HepG2 (cell line): ENCODE measurements around the gene CARD19. TPM values are rescaled to one million over a fixed set of nuclear protein-coding genes. Genes with fewer than 3 reads are reported as not detected.

Experiments used
- DPF2 ChIP-seq: sonication (generic); formaldehyde crosslinking; IDR thresholded peaks from 2 replicates; pipeline ENCODE4 v1.4.0; 2020; ENCODE audit warnings: mild to moderate bottlenecking, low read depth, missing genetic modification reagents, borderline replicate concordance
- DR1 ChIP-seq: sonication (generic); formaldehyde crosslinking; IDR thresholded peaks from 2 replicates; pipeline ENCODE4 v1.8.0; 2021; ENCODE audit warnings: mild to moderate bottlenecking, missing genetic modification reagents, inconsistent platforms
- ESRRA ChIP-seq: sonication (generic); formaldehyde crosslinking; IDR thresholded peaks from 2 replicates; pipeline ENCODE4 v1.5.1; 2020; ENCODE audit warnings: mild to moderate bottlenecking, low read depth, missing genetic modification reagents
- HNRNPL ChIP-seq: fragments of 200-400 bp; formaldehyde crosslinking; IDR thresholded peaks from 2 replicates; pipeline ENCODE4 v1.6.1; 2017; ENCODE audit warnings: mild to moderate bottlenecking, low read depth, low read length
- MIER3 ChIP-seq: IDR thresholded peaks from 2 replicates; pipeline ENCODE4 v1.6.1; 2016; ENCODE audit warnings: missing compliant biosample characterization, borderline replicate concordance
- NR2F6 ChIP-seq, 2 experiments: IDR thresholded peaks; 2 replicates each; pipeline ENCODE4 v1.6.1; 2016; ENCODE audit warnings: antibody characterized with exemption in 1 of 2, mild to moderate bottlenecking in 1 of 2
- PAXIP1 ChIP-seq: sonication (generic); formaldehyde crosslinking; conservative IDR thresholded peaks from 2 replicates; pipeline ENCODE4 v1.4.0; 2020; ENCODE audit warnings: mild to moderate bottlenecking, missing genetic modification reagents, moderate library complexity
- PITX1 ChIP-seq: sonication (generic); formaldehyde crosslinking; IDR thresholded peaks from 2 replicates; pipeline ENCODE4 v1.5.1; 2020; ENCODE audit warnings: mild to moderate bottlenecking, missing genetic modification reagents
- SP5 ChIP-seq: IDR thresholded peaks from 2 replicates; pipeline ENCODE4 v1.6.1; 2016; ENCODE audit warnings: low read depth, borderline replicate concordance
- YEATS4 ChIP-seq: sonication (generic); formaldehyde crosslinking; IDR thresholded peaks from 2 replicates; pipeline ENCODE4 v1.4.0; 2020; ENCODE audit warnings: missing genetic modification reagents, borderline replicate concordance
- ZNF691 ChIP-seq: sonication (generic); formaldehyde crosslinking; IDR thresholded peaks from 2 replicates; pipeline ENCODE4 v1.4.0; 2020; ENCODE audit warnings: missing genetic modification reagents, low read depth, mild to moderate bottlenecking, borderline replicate concordance
- ZNF710 ChIP-seq: sonication (generic); formaldehyde crosslinking; IDR thresholded peaks from 2 replicates; pipeline ENCODE4 v1.5.0; 2020; ENCODE audit warnings: mild to moderate bottlenecking, missing genetic modification reagents, borderline replicate concordance
- polyA plus RNA-seq, 8 experiments: library from polyadenylated mRNA; depleted of rRNA in 3 of 8; stranded (reverse) in 7 of 8; unstranded in 1 of 8; fragments of >200 nt; fragmentation: Illumina TruSeq in 4 of 8; extraction: Trizol in 4 of 8; gene quantifications; 2 replicates each; pipeline versions ENCODE4 v1.2.1 to v1.2.3, GENCODE V29; 2011 to 2016; ENCODE audit warnings: low read depth in 4 of 8, missing spikeins in 1 of 8, mixed read lengths in 1 of 8; ENCODE audit not compliant: insufficient read depth in 1 of 8
- total RNA-seq, 5 experiments: library from RNA; depleted of rRNA; stranded (reverse); fragments of >200 nt; fragmentation: Illumina TruSeq; extraction: Trizol; gene quantifications; 2 replicates each; pipeline ENCODE4 v1.2.3, GENCODE V29; 2016; ENCODE audit warnings: low read depth in 1 of 5
- TF ChIP-seq, protein P1 (sequence below): IDR thresholded peaks from 2 replicates; pipeline ENCODE4 v1.4.0; 2020; ENCODE audit warnings: mild to moderate bottlenecking, missing genetic modification reagents
- TF ChIP-seq, protein P2 (sequence below): sonication (generic); formaldehyde crosslinking; IDR thresholded peaks from 2 replicates; pipeline ENCODE4 v1.5.0; 2020; ENCODE audit warnings: missing genetic modification reagents
- TF ChIP-seq, protein P3 (sequence below): sonication (generic); formaldehyde crosslinking; IDR thresholded peaks from 2 replicates; pipeline ENCODE4 v1.4.0; 2020; ENCODE audit warnings: missing genetic modification reagents, mild to moderate bottlenecking, borderline replicate concordance

Gene CARD19
- total and polyA plus RNA-seq, 2 of the 13 experiments (the other 11 are each of a cell fraction or from before 2014, with no cell fraction given) = 18.4 to 47.2 TPM

DNA sequence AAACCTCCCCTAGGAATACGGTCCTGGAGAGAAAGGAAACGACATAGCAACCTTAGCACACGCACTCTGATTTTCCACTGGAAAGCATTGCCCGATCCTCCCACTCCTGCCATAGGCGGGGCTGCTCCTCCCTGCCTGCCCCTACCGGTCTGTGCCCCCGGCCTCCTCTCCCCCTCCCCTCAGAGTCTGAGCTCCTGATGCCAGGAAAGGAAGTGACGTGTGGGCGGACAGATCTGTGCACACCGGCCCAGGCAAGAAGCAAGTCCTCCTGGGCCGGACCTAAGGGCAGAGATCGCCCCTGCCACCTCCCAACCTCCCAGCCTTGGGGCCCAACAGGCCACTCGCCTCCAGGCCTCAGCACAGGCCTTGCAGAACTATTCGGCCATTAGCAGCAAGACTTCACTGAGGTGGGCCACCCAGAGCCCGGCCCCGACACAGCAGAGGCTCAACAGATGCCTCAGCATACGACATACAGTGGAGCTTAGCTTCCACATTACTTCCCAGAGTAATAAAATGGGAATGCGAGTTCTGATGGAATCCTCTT lies 30.9 kb downstream of the CARD19 start (continued):
- TF ChIP-seq PAXIP1 (CRISPR knock-in tag) = peak; percentile 86
- no peak for TF ChIP-seq NR2F6 (IDR thresholded peaks at IDR 0.05)
- TF ChIP-seq NR2F6 (CRISPR knock-in tag; IDR thresholded peaks at IDR 0.05) = 0 out of 2 replicates have a peak, but pooled peaks have one; percentile 11
- TF ChIP-seq, protein P1, sequence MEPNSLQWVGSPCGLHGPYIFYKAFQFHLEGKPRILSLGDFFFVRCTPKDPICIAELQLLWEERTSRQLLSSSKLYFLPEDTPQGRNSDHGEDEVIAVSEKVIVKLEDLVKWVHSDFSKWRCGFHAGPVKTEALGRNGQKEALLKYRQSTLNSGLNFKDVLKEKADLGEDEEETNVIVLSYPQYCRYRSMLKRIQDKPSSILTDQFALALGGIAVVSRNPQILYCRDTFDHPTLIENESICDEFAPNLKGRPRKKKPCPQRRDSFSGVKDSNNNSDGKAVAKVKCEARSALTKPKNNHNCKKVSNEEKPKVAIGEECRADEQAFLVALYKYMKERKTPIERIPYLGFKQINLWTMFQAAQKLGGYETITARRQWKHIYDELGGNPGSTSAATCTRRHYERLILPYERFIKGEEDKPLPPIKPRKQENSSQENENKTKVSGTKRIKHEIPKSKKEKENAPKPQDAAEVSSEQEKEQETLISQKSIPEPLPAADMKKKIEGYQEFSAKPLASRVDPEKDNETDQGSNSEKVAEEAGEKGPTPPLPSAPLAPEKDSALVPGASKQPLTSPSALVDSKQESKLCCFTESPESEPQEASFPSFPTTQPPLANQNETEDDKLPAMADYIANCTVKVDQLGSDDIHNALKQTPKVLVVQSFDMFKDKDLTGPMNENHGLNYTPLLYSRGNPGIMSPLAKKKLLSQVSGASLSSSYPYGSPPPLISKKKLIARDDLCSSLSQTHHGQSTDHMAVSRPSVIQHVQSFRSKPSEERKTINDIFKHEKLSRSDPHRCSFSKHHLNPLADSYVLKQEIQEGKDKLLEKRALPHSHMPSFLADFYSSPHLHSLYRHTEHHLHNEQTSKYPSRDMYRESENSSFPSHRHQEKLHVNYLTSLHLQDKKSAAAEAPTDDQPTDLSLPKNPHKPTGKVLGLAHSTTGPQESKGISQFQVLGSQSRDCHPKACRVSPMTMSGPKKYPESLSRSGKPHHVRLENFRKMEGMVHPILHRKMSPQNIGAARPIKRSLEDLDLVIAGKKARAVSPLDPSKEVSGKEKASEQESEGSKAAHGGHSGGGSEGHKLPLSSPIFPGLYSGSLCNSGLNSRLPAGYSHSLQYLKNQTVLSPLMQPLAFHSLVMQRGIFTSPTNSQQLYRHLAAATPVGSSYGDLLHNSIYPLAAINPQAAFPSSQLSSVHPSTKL (CRISPR knock-in tag) = peak; percentile 40; the same call in 1 of the 2 replicates
- TF ChIP-seq ESRRA = 0 out of 2 replicates have a peak, but pooled peaks have one; percentile 35
- peak; percentile 84 for TF ChIP-seq SP5 (CRISPR knock-in tag)
- TF ChIP-seq, protein P2, sequence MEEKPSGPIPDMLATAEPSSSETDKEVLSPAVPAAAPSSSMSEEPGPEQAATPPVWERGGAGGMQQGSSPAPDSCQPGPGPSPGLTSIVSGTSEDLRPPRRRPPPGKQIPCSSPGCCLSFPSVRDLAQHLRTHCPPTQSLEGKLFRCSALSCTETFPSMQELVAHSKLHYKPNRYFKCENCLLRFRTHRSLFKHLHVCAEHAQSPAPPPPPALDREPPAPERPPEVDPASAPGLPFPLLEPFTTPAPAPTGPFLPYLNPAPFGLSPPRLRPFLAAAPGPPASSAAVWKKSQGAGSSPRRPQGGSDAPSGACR (CRISPR knock-in tag) = peak; percentile 30; the same call in 1 of the 2 replicates
- peak; percentile 28; the same call in 1 of the 2 replicates for TF ChIP-seq YEATS4 (CRISPR knock-in tag)
- TF ChIP-seq, protein P3, sequence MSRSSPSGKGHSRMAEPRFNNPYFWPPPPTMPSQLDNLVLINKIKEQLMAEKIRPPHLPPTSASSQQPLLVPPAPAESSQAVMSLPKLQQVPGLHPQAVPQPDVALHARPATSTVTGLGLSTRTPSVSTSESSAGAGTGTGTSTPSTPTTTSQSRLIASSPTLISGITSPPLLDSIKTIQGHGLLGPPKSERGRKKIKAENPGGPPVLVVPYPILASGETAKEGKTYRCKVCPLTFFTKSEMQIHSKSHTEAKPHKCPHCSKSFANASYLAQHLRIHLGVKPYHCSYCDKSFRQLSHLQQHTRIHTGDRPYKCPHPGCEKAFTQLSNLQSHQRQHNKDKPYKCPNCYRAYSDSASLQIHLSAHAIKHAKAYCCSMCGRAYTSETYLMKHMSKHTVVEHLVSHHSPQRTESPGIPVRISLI = no peak
- peak; percentile 25; the same call in 1 of the 2 replicates for TF ChIP-seq DPF2
- no peak for TF ChIP-seq ZNF710 (CRISPR knock-in tag)
- TF ChIP-seq PITX1 (CRISPR knock-in tag) = peak; percentile 72; the same call in 1 of the 2 replicates
- TF ChIP-seq ZNF691 = 0 out of 2 replicates have a peak, but pooled peaks have one; percentile 37
- peak; percentile 45; the same call in 1 of the 2 replicates for TF ChIP-seq MIER3
- peak; percentile 84 for TF ChIP-seq HNRNPL
- peak; percentile 18; the same call in 1 of the 2 replicates for TF ChIP-seq DR1 (CRISPR knock-in tag)
